Esophagus squamous epithelium (tissue), 5 donors: ENCODE data around the gene UGT2B11. TPM values are rescaled to one million over a fixed set of nuclear protein-coding genes. Genes with fewer than 3 reads are reported as not detected.

Experiments used
- DNase-seq: peaks from one replicate; lab custom pipeline; 2025; lab: John Stamatoyannopoulos, UW
- H3K27ac ChIP-seq, 4 donors: fragments of 200-600 bp; sonication (generic); one replicate each; pipeline ENCODE4 v1.5.1; 2016 to 2019; ENCODE audit warnings: mild to moderate bottlenecking in 1 of 4
- H3K27me3 ChIP-seq, 4 donors: fragments of 200-600 bp; sonication (generic); 1 replicate in 3 of 4; 2 replicates in 1 of 4; pipeline versions ENCODE4 v1.5.1 to v1.6.0; 2017 to 2021; ENCODE audit warnings: antibody characterized with exemption in 1 of 4
- H3K36me3 ChIP-seq, 3 donors: fragments of 200-600 bp; sonication (generic); one replicate each; pipeline ENCODE4 v1.5.1; 2016 to 2019
- H3K4me1 ChIP-seq, 3 donors: fragments of 200-600 bp; sonication (generic); one replicate each; pipeline ENCODE4 v1.5.1; 2017 to 2019
- H3K4me3 ChIP-seq, 4 donors: fragments of 200-600 bp; sonication (generic); 1 replicate in 3 of 4; 2 replicates in 1 of 4; pipeline ENCODE4 v1.5.1; 2016 to 2019; ENCODE audit warnings: mild to moderate bottlenecking in 2 of 4, moderate library complexity in 1 of 4
- H3K9me3 ChIP-seq, 3 donors: fragments of 200-600 bp; sonication (generic); one replicate each; pipeline ENCODE4 v1.5.1; 2016 to 2019
- POLR2A ChIP-seq, 4 donors: fragments of 450-650 bp; IDR thresholded peaks; one replicate each; pipeline ENCODE4 v1.6.1; 2017; ENCODE audit warnings: antibody characterized with exemption in 4 of 4, mild to moderate bottlenecking in 4 of 4, moderate library complexity in 3 of 4
- WGBS, 2 donors: methylation state at CpG; one replicate each; pipeline ENCODE4 v1.1.5; 2018; 5-methylcytosine and 5-hydroxymethylcytosine counted together
- intact Hi-C: fragments of 100-400 bp; cut with DNase I; formaldehyde crosslinking; loops from one replicate; pipeline ENCODE4 v1.15.0; 2022
- total RNA-seq, 4 donors: library from RNA; depleted of rRNA; stranded (reverse); fragments of >200 nt; gene quantifications; one replicate each; pipeline ENCODE4 v1.1.0, GENCODE V29; 2016
- TF ChIP-seq, protein P1 (sequence below), 6 experiments: fragments of 450-650 bp in 4 of 6; fragments of 200-600 bp in 2 of 6; sonication (generic) in 2 of 6; IDR thresholded peaks; one replicate each; pipeline ENCODE4 v1.5.1; 2016 to 2019; ENCODE audit warnings: antibody characterized with exemption in 6 of 6, mild to moderate bottlenecking in 4 of 6, moderate library complexity in 4 of 6
- donor health status: DM: yes; HTN: yes; CAD: no.

The UGT2B11 gene
- total RNA-seq, 4 donors from 2014 or later, result not detected

DNA sequence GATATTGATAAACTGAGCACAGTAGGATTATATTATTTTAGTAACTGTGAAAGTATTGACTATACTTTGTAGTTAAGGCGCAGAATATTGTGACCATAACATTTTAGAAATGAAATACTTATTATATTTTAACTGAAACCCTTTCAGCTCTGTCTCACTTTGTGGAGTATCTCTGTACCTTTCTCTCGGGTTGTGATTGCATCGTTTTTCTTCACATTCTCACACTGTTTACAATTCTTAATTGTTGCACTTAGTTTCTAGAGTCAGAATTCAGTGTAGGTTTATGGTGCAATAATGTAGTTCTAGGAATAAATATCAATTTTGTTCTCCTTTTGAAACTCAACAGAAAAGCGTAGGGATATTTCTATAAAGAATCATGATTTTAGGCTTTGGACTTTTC lies 60.5 kb downstream of the UGT2B11 start:
- WGBS, 2 donors, result 80 to 83% methylated on average over 4 of the region's 4 CpGs
- no peaks in the 10 kb centered on the region for H3K27me3 ChIP-seq

More for the DNA sequence above, 60.5 kb downstream of the UGT2B11 start:
- Histone ChIP-seq H3K4me1 (no peaks in the 10 kb centered on the region), H3K9me3 (no peaks in the 10 kb centered on the region), H3K27ac (no peak overlapping the region), H3K4me3 (no peak overlapping the region), H3K36me3 (no peaks in the 10 kb centered on the region)
- TF ChIP-seq POLR2A (IDR thresholded peaks at IDR 0.05), result no peak
- TF ChIP-seq, protein P1, sequence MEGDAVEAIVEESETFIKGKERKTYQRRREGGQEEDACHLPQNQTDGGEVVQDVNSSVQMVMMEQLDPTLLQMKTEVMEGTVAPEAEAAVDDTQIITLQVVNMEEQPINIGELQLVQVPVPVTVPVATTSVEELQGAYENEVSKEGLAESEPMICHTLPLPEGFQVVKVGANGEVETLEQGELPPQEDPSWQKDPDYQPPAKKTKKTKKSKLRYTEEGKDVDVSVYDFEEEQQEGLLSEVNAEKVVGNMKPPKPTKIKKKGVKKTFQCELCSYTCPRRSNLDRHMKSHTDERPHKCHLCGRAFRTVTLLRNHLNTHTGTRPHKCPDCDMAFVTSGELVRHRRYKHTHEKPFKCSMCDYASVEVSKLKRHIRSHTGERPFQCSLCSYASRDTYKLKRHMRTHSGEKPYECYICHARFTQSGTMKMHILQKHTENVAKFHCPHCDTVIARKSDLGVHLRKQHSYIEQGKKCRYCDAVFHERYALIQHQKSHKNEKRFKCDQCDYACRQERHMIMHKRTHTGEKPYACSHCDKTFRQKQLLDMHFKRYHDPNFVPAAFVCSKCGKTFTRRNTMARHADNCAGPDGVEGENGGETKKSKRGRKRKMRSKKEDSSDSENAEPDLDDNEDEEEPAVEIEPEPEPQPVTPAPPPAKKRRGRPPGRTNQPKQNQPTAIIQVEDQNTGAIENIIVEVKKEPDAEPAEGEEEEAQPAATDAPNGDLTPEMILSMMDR (IDR thresholded peaks at IDR 0.05), result no peak
- DNase-seq, result no peak
- intact Hi-C loops, result no loop called here

Other genes starting within 250 kb of the UGT2B11 start
- gene UGT2B7, start 118.3 kb downstream of the UGT2B11 start, total RNA-seq, result not detected
- gene UGT2B28, start 65.7 kb upstream of the UGT2B11 start, total RNA-seq, result not detected